HPDE6-E6E7 (cell line): Measurements from ENCODE around the gene MERTK.
"Not testable (repeated sequence)": the region's sequence is repeated elsewhere in the genome, so short reads cannot be mapped to it uniquely, and the experiment has no call there.

Experiments used
- DNase-seq: peaks from one replicate; pipeline ENCODE4 v3.0.0; 2011; ENCODE audit warnings: missing footprints; ENCODE audit errors: extremely low spot score

MERTK gene

DNA sequence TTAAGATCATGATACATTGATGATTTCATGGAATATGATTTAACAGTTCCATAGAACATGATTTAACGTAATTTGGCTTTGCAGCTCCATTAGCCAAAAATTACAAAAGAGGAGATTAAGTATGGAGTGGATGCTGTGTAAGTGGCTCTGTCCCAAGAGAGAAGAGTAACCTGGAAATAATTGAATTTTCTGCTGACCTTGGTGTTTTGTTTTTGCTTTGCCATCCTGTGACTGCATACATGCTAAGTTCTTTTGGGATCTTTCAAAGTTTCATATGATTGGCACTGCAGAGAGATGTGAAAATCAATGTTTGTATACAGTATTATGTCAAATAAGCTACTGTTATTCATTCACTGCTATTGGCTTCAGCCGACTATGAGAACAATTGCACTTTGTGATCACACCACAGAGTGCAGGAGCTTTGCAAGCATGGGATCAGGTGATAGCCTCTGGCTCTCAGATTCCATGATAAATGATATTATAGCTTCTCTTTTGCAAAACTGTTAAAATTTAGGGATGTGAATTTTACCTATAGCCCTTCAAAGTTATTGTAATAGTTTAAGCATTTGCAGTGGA is 110.6 kb downstream of the MERTK start:
- no peak for DNase-seq

DNA sequence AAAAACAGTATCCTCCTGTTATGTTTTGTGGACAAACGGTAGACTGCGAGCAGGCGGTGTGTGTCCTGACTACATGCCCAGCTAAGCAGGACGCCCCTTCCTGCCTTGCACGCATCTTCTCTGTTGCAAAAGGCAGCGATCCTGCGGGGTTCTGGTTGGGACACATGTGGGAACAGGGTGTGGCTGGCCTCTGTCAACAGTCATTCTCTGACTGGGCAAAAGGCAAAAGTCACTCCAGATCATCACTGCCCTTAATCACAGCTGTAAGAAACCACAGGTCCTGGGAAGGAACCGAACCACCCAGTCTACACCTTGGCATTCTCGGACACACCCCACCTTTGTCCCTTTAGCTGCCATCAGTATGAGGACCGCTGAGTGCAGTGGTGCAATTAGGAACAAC is 112.3 kb downstream of the MERTK start:
- DNase-seq: no peak

DNA sequence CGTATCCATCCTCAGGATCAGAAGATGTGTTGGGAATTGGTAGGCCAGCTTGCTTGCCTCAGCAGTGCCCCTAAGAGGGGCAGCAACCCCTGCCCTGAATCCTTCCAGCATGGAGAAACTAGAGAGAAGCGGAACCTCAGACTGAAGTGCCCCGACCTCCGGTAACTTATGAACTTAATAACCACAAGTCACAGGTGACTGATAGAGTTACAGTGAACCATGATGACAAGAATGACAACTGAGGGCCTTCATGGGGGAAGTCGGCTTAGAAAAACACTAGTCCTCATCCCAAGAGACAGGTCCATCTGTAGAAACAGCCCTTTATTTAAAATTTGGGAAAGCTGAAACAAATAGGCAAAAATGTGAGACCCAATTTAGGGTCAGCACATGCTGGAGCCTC is 114.1 kb downstream of the MERTK start:
- DNase-seq: no peak

DNA sequence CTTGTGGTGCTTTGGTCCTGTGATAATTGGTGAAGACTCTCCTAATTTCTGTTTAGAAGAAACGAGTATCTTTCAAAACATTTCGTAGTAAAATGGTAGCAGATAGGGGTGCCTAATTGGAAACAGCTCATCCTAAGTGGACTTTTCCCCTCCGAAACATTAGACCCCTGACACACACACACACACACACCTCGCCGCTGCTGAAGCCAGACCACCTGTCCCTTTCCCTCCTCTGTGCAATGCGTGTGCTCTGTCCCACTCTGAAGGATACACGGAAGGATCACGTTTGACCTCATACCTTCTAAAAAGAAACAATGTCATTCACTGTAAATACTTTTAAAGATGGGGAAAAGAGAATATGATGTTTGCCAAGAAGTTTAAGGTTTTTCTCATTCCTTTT is 120.4 kb downstream of the MERTK start:
- no peak for DNase-seq

DNA sequence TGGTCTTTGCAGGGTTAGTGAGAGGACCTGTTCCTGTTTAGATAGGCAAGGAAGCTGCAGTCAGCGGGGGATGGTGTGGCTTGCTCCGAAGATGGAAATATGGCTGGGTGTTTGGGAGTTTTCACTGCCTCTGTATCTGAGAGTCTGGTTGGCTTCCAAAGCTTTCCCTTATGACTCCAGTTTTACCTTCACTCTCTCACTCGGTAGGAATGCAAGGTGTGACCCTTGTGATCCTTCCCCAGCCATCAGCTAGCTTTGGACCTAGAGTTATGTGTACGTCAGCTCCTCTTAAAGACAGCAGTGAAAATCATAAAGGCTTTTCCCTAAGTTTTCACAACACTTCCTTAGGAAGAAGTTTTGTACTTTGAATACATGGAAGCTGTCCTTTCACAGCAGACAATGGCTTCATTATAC is 121.2 kb downstream of the MERTK start:
- no peak for DNase-seq

DNA sequence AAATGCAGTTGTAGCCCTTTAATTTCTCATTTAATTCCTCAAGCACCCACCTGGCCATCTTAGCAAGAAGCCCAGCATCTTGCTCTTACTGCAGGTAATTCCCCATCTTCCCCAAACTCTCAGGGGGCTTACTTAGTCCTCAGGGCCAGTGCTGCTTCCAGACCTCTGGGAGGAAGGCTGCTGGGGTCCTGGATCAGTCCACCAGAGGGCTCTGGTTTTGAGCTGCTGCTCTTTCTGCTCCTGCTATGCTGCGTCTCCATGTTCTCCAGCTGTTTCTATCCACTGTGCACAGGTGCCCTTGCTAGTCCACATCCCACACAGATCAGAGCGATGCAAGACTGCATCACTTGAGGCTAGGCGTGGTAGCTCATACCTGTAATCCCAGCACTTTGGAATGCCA is 122.2 kb downstream of the MERTK start:
- no peak for DNase-seq

DNA sequence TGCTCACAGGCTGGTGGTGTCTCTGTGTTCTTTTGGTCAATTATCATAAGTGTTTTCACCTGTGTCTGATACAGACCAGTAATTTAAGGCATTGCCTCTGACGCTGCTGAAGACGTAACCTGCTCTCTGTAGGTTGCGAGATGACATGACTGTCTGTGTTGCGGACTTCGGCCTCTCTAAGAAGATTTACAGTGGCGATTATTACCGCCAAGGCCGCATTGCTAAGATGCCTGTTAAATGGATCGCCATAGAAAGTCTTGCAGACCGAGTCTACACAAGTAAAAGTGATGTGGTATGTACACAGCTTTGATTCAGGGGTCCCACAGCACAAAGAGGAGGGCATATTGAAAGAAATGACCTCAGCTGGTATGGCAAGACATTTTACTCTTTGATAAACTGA is 122.9 kb downstream of the MERTK start:
- DNase-seq: no peak

DNA sequence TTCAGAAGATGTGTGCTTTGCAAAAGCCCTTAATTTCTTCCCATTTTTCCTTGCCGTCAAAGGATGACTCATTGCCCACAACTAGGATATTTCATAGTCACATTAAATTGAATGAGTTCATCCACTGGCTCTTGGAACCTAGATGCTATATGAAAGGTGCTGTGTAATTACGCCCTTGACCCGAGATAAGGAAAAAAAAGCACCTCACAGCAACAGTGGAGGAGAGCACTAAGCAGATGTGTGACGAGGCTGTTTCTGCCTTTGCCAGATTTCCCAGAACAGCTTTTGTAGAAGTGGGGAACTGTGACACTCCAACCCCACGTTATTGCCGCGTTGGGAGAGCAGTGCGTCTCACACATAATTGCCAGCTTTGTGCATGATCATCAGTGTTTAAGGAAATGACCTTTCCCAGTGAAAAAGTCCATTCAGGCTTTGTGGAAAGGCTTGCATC is 123.4 kb downstream of the MERTK start:
- no peak for DNase-seq

DNA sequence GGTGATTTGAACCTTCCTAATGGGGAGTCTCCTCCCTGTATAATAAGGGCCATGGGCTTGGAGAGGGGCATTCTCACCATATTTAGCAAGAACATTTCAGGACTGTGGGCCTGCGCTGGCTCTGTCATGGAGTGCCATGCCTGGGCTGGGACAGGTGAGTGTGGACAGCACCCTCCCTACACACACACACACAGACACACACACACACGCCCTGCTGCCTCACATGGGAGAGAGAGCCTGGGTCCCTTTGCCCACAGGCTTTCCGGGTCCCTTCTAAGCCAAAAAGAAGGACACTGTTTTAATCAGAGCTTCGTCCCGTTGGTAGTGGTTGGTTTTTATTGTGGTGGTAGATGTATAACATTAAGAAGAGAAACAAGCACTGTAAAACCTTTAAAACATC is 125.3 kb downstream of the MERTK start:
- no peak for DNase-seq

DNA sequence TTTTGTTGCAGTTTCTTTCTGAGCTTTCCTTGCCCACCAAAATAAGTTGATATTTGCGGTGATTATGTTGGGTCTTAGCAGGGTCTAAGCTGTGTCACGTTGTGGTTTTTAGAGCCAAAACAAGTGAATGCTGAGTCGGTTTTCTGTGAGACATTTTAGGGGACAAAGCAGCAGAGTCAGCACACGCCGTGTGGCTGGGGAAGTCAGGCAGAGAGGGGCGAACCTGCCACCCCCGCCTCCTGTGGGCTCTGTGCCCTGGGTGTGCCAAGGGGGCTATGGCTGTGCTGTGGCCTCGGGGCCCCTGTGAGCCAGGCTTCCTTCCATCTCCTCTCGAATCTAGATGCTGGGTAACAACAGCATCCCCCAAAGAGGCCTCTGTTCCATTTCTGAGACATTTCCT is 125.8 kb downstream of the MERTK start:
- DNase-seq: no peak

DNA sequence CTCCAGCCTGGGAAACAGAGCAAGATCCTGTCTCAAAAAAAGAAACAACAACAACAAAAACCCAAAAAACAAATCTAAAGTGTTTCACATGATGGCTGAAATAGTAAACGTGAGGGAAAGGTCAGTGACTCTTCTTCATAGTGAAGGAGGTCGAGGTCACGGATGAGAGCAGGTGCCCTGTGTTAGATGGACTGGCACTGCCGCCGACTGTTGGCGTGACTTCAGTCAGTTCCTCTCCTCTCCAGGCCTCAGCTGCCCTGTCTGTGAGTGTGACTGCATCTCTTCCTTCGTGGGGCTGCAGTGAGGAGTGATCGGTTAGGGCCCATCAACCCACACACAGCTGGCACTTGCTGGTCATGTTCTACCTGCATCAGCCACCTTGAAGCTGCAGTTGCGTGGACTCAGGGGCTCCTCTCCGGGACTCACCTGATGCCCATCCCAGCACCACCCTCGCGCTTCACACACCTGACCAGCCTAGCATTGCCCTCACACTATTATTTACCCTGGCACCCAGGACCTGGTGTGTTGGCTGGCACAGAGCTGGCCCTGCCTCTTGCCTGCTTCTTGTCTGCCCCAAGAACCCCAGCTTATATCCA is 126.6 kb downstream of the MERTK start:
- no peak for DNase-seq

DNA sequence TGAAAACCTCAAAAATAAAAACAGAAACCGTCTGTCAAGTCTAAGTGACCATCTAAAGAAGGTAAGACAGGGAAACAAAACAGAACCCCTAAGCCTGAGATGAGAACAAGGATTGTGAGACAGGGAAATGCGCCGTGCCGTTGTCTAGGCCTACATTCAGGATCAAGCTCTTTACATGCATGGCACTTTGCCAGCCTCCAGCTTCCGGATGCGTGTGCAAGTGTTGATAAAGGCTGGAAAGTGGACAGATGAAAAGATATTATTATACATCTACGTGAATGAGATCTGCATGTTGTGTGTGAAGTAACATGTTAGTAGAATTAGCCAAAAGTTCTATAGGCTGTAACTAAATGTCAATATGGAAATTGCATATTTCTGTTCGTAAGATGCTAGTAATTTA is 128.1 kb downstream of the MERTK start:
- DNase-seq: no peak

DNA sequence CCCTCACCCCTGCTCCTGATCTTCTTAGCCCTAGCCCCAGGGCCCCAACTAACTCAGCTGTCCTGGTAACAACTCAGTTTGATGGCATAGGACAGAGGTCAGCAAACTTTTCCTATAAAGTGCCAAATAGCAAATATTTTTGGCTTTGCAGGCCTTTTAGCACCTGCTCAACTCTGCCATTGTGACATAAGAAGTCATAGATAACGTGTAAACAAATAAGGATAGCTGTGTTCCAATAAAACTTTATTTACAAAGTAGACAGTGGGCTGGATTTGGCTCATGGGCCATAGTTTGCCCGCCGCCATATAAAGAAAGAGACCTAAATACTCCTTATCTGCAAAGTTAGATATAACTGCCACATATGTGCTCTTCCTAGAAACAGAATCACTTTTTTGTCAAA is 129.4 kb downstream of the MERTK start:
- DNase-seq: no peak

DNA sequence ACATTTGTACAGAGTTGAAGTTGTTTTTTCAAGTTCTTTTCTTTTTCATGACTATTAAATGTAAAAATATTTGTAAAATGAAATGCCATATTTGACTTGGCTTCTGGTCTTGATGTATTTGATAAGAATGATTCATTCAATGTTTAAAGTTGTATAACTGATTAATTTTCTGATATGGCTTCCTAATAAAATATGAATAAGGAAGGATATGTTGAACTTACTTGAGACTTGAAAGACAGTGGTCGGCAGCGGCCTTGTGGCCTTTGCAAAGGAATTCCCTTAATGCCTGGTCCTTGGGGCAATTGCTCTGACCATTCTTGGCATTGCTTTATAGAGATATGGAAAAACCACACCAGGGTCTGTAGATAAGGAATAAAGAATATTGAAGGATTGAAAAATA is 130.8 kb downstream of the MERTK start:
- no peak for DNase-seq

DNA sequence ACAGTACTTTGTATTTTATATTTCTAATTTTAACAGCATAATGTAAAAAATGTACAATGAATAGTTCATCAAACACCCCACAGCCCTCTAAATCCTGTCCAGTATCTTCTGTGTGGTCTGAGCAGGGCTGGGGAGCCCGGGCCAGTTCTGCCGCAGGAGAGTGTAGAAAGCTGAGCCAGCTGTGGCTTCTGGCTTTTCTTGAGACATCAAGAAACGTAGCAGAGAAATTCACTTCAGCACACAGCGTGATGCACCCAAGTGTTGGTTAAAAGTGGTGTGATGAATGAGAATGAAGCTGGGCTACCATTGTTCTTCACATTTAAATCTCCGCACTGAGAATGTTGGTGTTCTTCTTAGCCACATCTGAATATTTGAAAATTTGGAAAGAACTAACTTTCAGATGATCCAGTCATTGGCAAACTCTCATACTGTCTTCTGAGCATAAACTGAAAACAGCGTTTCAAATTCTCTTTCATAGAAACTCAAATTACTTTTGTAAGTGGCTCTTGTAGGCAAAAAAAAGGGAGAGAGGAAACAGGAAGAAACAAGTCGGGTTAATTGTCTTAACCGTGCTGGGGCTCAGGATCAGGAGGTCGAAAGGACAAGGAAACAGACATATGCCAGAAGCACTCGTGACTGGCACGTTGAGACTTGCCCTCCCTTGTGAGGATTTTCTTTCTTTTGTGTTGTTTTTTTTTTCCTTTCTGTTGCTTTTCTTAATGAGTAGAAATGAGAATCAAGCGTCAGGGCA is 133.2 kb downstream of the MERTK start:
- DNase-seq: peak; percentile 64

DNA sequence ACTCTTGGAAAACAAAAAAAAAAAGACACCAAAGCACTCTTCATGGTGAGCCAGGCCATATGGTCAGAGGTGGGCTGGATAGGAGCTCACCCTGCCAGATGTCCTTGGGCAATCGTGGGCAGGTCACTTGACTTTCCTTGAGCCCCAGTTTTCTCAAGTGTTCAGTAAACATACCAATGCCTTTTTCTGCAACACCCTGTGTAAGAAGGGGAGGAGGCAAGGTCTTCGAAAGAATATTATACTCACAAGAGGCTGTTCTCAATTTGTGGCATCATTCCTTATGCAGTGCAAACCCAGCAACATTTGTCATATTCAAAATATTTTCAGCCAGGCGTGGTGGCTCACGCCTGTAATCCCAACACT is 133.8 kb downstream of the MERTK start:
- DNase-seq: no peak

DNA sequence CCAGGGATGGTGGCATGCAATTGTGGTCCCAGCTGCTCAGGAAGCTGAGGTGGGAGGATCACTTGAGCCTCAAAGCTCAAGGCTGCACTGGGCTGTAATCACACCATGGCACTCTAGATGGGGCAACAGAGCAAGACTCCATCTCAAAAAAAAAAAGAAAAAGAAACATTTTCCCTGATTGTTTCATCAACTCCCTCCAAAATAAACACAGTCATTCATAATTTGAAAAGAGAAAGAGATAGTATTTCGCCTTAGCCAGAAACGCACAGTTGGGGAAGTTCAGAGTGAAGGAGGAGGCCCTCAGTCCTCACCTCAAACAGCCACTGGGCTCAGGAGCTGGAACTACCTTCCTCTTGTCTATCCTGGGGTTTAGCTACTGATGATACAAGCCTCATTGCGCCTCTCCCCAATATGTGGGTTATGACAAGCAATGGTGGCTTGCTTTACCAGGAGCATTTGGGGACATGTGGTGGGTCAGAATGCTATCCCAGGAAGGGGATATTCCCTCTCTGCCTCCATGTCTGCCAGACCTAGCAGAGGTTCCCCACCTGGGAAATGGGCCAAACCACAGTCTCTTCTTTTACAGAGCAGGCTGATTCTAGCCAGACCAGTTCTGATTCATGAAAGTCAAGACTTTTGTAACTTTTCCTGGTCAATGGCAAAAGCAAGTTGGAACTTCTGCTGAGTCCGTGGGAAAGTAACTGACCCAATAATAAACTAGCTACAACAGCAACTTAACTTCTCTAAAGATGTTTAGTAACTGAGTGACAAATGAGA is 134.5 kb downstream of the MERTK start:
- DNase-seq: peak; percentile 55

DNA sequence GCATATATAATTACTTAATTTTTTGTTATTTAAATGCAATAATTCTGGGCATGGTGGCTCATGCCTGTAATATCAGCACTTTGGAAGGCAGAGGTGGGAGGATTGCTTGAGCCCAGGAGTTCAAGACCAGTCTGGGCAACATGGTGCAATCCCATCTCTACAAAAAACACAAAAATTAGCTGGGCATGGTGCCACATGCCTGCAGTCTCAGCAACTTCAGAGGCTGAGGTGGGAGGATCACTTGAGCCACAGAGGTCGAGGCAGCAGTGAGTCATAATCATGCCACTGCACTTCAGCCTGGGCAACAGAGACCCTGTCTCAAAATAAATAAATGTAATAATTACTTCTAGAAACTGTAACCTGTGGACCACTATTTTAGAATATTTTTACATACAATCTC is 135.2 kb downstream of the MERTK start:
- DNase-seq: no peak

DNA sequence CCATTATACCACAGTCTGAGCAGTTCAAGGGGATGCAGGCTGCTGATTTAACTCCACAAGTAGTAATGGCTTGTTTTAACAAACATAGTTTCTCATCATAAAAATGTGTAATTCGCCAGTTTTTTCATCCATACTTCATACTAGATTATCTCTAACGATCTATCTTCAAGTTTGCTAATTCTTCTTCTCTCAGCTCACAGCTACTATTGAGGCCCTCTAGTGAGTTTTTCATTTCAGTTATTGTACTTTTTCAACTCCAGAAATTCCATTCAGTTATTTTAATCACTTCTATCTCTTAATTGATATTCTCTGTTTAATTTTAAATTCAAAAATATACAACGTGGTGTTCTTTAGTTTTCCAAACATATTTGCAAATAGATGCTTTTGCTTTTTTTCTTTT is 136.5 kb downstream of the MERTK start:
- DNase-seq: no peak

DNA sequence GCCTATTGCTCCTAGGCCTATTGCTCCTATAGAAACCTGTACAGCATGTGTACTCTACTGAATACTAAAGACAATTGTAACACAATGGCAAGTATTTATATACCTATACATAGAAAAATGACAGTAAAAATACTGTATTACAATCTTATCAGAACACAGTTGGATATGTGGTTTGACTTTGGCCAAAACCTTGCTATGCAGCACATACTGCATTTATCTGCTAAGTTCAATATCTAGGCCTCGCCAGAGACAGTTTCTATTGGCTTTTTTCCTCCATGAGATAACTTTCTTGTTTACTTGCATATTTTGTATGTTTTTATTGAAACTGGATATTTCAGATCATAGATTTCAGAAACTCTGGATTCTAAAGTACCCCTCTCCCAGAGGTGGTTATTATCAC is 137.4 kb downstream of the MERTK start:
- DNase-seq: no peak

DNA sequence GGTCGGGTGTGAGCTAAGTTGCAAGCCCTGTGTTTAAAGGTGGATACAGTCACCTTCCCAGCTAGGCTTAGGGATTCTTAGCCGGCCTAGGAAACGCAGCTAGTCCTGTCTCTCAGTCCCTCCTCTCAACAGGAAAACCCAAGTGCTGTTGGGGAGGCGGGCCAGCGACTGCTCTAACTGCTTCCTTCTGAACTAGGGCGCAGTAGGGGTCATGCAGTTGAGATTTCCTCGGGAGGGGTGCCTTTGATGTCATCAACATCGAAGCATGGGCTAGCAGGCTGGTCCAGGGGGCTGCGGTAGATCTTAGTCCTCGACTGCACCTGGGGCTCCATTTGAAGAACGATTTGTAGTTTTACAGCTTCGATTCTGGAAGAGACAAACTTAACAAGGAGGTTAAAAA is 141.1 kb downstream of the MERTK start:
- not testable (repeated sequence) for DNase-seq

DNA sequence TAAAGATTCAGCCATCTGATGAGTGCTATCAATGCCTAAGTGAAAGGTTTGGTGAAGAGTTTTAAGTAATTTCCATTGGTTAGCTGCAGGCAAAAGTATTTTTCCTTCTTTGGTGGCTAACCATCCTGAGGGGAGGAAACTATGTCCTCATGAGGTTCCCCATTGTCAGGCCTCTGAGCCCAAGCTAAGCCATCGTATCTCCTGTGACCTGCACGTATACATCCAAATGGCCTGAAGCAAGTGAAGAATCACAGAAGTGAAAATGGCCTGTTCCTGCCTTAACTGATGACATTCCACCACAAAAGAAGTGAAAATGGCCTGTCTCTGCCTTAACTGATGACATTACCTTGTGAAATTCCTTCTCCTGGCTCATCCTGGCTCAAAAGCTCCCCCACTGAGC is 141.7 kb downstream of the MERTK start:
- DNase-seq: not testable (repeated sequence)

DNA sequence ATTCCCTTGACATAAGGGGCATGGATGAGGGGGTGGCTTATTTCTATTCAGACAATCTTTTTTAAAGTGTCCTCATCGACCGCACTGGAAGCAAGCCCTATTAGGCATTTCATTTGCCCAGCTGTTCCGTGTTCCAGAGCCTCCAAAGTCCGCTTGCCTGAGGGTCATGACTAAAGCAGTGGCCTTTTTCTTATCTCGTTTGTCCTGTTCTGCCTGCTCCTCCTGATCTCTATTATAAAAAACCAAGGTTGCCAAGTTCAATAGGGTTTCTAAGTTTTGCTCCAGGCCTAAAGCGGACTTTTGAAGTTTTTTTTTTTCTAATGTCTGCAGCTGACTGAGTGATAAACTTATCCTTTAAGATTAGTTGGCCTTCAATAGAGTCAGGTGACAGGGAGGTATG is 143.1 kb downstream of the MERTK start:
- not testable (repeated sequence) for DNase-seq
